Measurements from ENCODE around the gene NUDT5. TPM values are rescaled to one million over a fixed set of nuclear protein-coding genes. Genes with fewer than 3 reads are reported as not detected.
"Not testable (repeated sequence)": the region's sequence is repeated elsewhere in the genome, so short reads cannot be mapped to it uniquely, and the experiment has no call there.

NUDT5 gene
- 100 to 1,000 TPM; 104 to 109 (median 105) TPM for total RNA-seq

- Mint-ChIP-seq H3K4me3 (peak within 1 kb of the TSS; percentile 97), H3K27me3 (ENCODE audit: low read depth) (no peaks in the 10 kb centered on the region), H3K36me3 (ENCODE audit: insufficient read depth) (peaks cover 27% of the 10 kb centered on the region), H3K4me1 (ENCODE audit: low read depth) (peaks cover 53% of the 10 kb centered on the region), H3K9me3 (no peaks in the 10 kb centered on the region)
- ATAC-seq (peak; percentile 96), DNase-seq (peak; percentile 68)
These were observed at the start of gene NUDT5, which contains the start of gene CDC123 for GRCh38 chr10:12195603-12196506. Gene NUDT5 (minus strand): TSS chr10:12195891. CDS start chr10:12186291, 9,600 bp downstream. Gene CDC123 (plus strand): TSS chr10:12196188. CDS start chr10:12196246, 58 bp downstream.

- no peak overlapping the region for H3K4me3 Mint-ChIP-seq
- peaks cover 35% of the 10 kb centered on the region for H3K36me3 Mint-ChIP-seq (ENCODE audit: insufficient read depth)
- no peak for DNase-seq
- no peaks in the 10 kb centered on the region for H3K9me3 Mint-ChIP-seq
- H3K4me1 Mint-ChIP-seq (ENCODE audit: low read depth): peaks cover 32% of the 10 kb centered on the region
- no peaks in the 10 kb centered on the region for H3K27me3 Mint-ChIP-seq (ENCODE audit: low read depth)
- no peak for ATAC-seq
These were observed 48.4 kb upstream of the NUDT5 start for GRCh38 chr10:12243864-12244620.

GRCh38 chr10:12241810-12242529 is 46.3 kb upstream of the NUDT5 start:
- peak; percentile 84 to 93 for ATAC-seq
- peaks cover 33% of the 10 kb centered on the region for H3K4me1 Mint-ChIP-seq (ENCODE audit: low read depth)
- DNase-seq: no peak
- peaks cover 39% of the 10 kb centered on the region for H3K36me3 Mint-ChIP-seq (ENCODE audit: insufficient read depth)
- H3K9me3 Mint-ChIP-seq: no peaks in the 10 kb centered on the region
- no peaks in the 10 kb centered on the region for H3K27me3 Mint-ChIP-seq (ENCODE audit: low read depth)
- H3K4me3 Mint-ChIP-seq: peak overlapping the region; percentile 71

- no peaks in the 10 kb centered on the region for H3K9me3 Mint-ChIP-seq
- ATAC-seq (no peak), DNase-seq (no peak)
- no peak overlapping the region for H3K4me3 Mint-ChIP-seq
- H3K36me3 Mint-ChIP-seq (ENCODE audit: insufficient read depth): peaks cover 40% of the 10 kb centered on the region
- no peaks in the 10 kb centered on the region for H3K27me3 Mint-ChIP-seq (ENCODE audit: low read depth)
- H3K4me1 Mint-ChIP-seq (ENCODE audit: low read depth): peaks cover 29% of the 10 kb centered on the region
These were observed 43.1 kb upstream of the NUDT5 start for GRCh38 chr10:12238821-12239220.

GRCh38 chr10:12237265-12238220 is 41.9 kb upstream of the NUDT5 start:
- DNase-seq (no peak), ATAC-seq (no peak)
- Mint-ChIP-seq H3K27me3 (ENCODE audit: low read depth) (no peaks in the 10 kb centered on the region), H3K4me3 (no peak overlapping the region), H3K4me1 (ENCODE audit: low read depth) (peaks cover 26% of the 10 kb centered on the region), H3K36me3 (ENCODE audit: insufficient read depth) (peaks cover 41% of the 10 kb centered on the region), H3K9me3 (no peaks in the 10 kb centered on the region)

- DNase-seq (no peak), ATAC-seq (no peak)
- Mint-ChIP-seq H3K9me3 (no peaks in the 10 kb centered on the region), H3K36me3 (ENCODE audit: insufficient read depth) (peaks cover 37% of the 10 kb centered on the region), H3K27me3 (ENCODE audit: low read depth) (no peaks in the 10 kb centered on the region), H3K4me1 (ENCODE audit: low read depth) (peaks cover 9% of the 10 kb centered on the region), H3K4me3 (no peak overlapping the region)
These were observed 40.1 kb upstream of the NUDT5 start for GRCh38 chr10:12235796-12236195.

- DNase-seq: no peak
- H3K4me3 Mint-ChIP-seq: no peak overlapping the region
- H3K9me3 Mint-ChIP-seq: no peaks in the 10 kb centered on the region
- peaks cover 3% of the 10 kb centered on the region for H3K4me1 Mint-ChIP-seq (ENCODE audit: low read depth)
- no peaks in the 10 kb centered on the region for H3K27me3 Mint-ChIP-seq (ENCODE audit: low read depth)
- peaks cover 37% of the 10 kb centered on the region for H3K36me3 Mint-ChIP-seq (ENCODE audit: insufficient read depth)
- no peak for ATAC-seq
These were observed 39.5 kb upstream of the NUDT5 start for GRCh38 chr10:12235116-12235694.

GRCh38 chr10:12234687-12235086 is 39.0 kb upstream of the NUDT5 start:
- not testable (repeated sequence) for H3K4me3 Mint-ChIP-seq; ATAC-seq; DNase-seq; H3K9me3 Mint-ChIP-seq; H3K4me1 Mint-ChIP-seq (ENCODE audit: low read depth); H3K27me3 Mint-ChIP-seq (ENCODE audit: low read depth)
- H3K36me3 Mint-ChIP-seq (ENCODE audit: insufficient read depth): peaks cover 37% of the 10 kb centered on the region

GRCh38 chr10:12228851-12229250 is 33.2 kb upstream of the NUDT5 start:
- Mint-ChIP-seq H3K9me3 (no peaks in the 10 kb centered on the region), H3K4me1 (ENCODE audit: low read depth) (no peaks in the 10 kb centered on the region), H3K36me3 (ENCODE audit: insufficient read depth) (peaks cover 29% of the 10 kb centered on the region), H3K27me3 (ENCODE audit: low read depth) (no peaks in the 10 kb centered on the region), H3K4me3 (no peak overlapping the region)
- DNase-seq (no peak), ATAC-seq (no peak)

- peaks cover 34% of the 10 kb centered on the region for H3K36me3 Mint-ChIP-seq (ENCODE audit: insufficient read depth)
- H3K27me3 Mint-ChIP-seq (ENCODE audit: low read depth); H3K9me3 Mint-ChIP-seq; ATAC-seq; H3K4me1 Mint-ChIP-seq (ENCODE audit: low read depth); DNase-seq; H3K4me3 Mint-ChIP-seq: not testable (repeated sequence)
These were observed 30.7 kb upstream of the NUDT5 start for GRCh38 chr10:12226438-12226837.

GRCh38 chr10:12225444-12225843 is 29.8 kb upstream of the NUDT5 start:
- ATAC-seq (no peak), DNase-seq (no peak)
- no peaks in the 10 kb centered on the region for H3K4me1 Mint-ChIP-seq (ENCODE audit: low read depth)
- H3K36me3 Mint-ChIP-seq (ENCODE audit: insufficient read depth): peaks cover 31% of the 10 kb centered on the region
- no peaks in the 10 kb centered on the region for H3K9me3 Mint-ChIP-seq
- no peak overlapping the region for H3K4me3 Mint-ChIP-seq
- no peaks in the 10 kb centered on the region for H3K27me3 Mint-ChIP-seq (ENCODE audit: low read depth)

GRCh38 chr10:12221323-12222298 is 25.9 kb upstream of the NUDT5 start:
- Mint-ChIP-seq H3K4me3 (no peak overlapping the region), H3K27me3 (ENCODE audit: low read depth) (no peaks in the 10 kb centered on the region), H3K36me3 (ENCODE audit: insufficient read depth) (peaks cover 44% of the 10 kb centered on the region), H3K9me3 (no peaks in the 10 kb centered on the region), H3K4me1 (ENCODE audit: low read depth) (peaks cover 1% of the 10 kb centered on the region)
- DNase-seq: no peak
- ATAC-seq: no peak
